NCI-H774 (cell line): Measurements from ENCODE around the gene ATP6AP2.
"Not testable (repeated sequence)": the region's sequence is repeated elsewhere in the genome, so short reads cannot be mapped to it uniquely, and the experiment has no call there.

Experiments used
- DNase-seq: peaks from one replicate; lab custom pipeline; 2025; lab: John Stamatoyannopoulos, UW

The ATP6AP2 gene

GRCh38 chrX:40575411-40575810 lies 5.4 kb upstream of the ATP6AP2 start:
- not testable (repeated sequence) for DNase-seq

GRCh38 chrX:40576291-40576690 lies 4.5 kb upstream of the ATP6AP2 start:
- DNase-seq = no peak

GRCh38 chrX:40578039-40578695 lies 2.6 kb upstream of the ATP6AP2 start:
- no peak for DNase-seq

DNA sequence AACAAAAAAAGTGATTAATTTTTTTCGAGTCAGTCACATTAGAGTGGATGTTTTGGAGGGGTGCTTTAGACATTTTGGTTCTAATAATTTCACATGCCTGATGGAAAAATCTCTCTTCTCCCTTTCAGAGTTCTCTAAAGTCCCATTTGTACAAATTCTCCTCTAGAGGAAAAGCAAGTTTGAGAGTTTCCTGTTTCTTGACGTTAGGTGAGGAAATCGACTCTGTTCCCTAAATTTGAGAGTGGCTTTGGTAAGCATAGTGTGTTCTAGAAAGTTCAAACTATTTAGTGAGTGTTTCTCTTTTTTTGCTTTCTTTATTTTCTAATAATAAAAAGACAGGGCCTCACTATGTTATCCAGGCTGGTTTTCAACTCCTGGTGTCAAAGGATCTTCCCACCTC lies 1.6 kb upstream of the ATP6AP2 start:
- no peak for DNase-seq

GRCh38 chrX:40579900-40580536 lies 752 bp upstream of the ATP6AP2 start:
- DNase-seq = no peak

GRCh38 chrX:40581336-40581920 lies 658 bp downstream of the ATP6AP2 start:
- DNase-seq = no peak

DNA sequence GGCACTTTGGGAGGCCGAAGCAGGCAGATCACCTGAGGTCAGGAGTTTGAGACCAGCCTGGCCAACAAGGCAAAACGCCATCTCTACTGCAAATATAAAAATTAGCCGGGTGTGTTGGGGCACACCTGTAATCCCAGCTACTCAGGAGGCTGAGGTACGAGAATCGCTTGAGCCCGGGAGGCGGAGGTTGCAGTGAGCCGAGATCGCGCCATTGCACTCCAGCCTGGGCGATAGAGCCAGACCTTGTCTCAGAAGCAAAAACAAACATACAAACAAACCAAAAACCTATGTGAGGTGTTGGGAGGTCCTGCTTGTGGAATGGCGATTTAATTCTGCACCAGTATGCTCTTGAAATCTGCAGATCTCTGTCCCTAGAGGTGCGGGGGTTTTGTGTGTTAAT lies 1.4 kb downstream of the ATP6AP2 start:
- not testable (repeated sequence) for DNase-seq

- DNase-seq = no peak
These were observed 2.0 kb downstream of the ATP6AP2 start for GRCh38 chrX:40582811-40583210.

- not testable (repeated sequence) for DNase-seq
These were observed 6.9 kb downstream of the ATP6AP2 start for GRCh38 chrX:40587623-40588022.

- DNase-seq = not testable (repeated sequence)
These were observed 9.0 kb downstream of the ATP6AP2 start for GRCh38 chrX:40589616-40590321.

GRCh38 chrX:40603446-40603845 lies 22.7 kb downstream of the ATP6AP2 start:
- DNase-seq = no peak

- no peak for DNase-seq
These were observed 26.6 kb downstream of the ATP6AP2 start for GRCh38 chrX:40607381-40607780.

- no peak for DNase-seq
These were observed 31.7 kb downstream of the ATP6AP2 start for GRCh38 chrX:40612511-40612910.

DNA sequence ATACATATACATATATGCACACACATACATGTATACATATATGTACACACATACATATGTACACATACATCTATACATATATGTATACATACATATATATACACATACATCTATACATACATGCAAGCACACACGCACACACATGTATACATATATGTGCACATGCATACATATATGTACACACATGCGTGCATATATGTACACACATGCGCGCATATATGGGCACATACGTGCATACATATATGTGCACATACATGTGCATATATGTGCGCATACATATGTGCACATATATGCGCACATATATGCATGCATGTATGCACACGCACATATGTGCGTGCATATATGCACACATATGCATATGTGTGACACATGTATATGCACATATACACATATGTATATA lies 35.2 kb downstream of the ATP6AP2 start:
- no peak for DNase-seq

DNA sequence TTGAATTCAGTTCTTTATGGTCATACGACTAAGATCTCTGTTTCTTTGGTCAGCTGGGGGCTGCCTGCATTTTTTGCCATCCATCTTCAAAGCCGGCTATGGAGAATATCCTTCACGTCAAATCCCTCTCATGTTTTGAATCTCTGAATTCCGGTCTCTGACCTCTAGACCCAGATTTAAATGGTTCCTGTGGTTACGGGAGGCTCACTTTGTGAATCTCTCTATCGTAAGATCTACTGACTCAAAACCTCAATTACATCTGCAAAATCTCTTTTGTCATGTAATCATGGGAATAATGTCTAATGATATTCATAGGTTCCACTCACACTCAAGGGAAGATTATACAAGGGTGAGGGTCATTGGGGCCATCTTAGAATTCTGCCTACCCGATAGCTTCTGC lies 36.8 kb downstream of the ATP6AP2 start:
- no peak for DNase-seq

DNA sequence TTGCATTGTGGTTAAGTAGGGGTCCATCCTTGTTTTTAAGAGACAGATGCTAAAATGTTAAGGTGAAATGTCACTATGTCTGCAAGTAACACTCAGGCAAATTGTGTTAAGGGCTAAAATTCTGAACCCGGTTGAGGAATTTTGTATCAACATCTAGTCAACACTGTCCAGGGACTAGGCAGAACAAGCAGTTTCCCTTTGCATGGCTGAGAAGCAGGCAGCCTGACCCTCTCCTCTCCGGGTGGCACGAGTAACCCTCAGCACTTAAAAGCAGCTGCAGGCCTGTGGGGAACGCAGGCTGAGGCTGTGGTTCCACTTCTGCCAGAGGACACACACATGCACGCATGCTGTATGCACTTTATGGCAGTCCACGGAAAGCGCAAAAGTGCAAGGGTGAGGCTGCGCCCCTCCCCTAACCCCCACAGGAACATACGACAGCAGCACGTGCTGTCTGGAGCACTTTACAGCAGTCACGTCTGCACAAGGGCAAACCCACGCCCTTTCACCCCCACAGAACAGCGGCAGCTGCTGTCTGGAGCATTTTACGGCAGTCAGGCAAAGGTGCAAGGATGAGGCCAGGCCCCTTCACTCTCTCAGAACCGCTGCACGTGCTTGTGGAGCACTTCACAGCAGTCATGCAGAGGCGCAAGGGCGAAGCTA lies 41.8 kb downstream of the ATP6AP2 start:
- DNase-seq = no peak

- DNase-seq = no peak
These were observed 42.4 kb downstream of the ATP6AP2 start, which contains the start of gene MPC1L for GRCh38 chrX:40623139-40623536. TSS of gene MPC1L (plus strand) at chrX:40623428. CDS start at chrX:40623566, 138 bp downstream.

DNA sequence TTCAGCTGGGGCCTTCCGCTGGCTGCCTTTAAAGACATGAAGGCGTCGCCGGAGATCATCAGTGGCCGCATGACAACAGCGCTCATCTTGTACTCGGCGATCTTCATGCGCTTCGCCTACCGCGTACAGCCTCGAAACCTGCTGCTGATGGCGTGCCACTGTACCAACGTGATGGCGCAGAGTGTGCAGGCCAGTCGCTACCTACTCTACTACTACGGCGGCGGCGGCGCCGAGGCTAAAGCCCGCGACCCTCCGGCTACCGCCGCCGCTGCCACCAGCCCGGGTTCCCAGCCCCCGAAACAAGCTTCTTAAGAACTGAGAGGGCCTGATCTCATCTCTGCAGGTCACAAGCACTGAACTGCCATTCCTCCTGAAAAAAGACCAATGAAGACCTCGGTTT lies 42.9 kb downstream of the ATP6AP2 start:
- DNase-seq = no peak

GRCh38 chrX:40625294-40625693 lies 44.5 kb downstream of the ATP6AP2 start:
- DNase-seq = no peak

DNA sequence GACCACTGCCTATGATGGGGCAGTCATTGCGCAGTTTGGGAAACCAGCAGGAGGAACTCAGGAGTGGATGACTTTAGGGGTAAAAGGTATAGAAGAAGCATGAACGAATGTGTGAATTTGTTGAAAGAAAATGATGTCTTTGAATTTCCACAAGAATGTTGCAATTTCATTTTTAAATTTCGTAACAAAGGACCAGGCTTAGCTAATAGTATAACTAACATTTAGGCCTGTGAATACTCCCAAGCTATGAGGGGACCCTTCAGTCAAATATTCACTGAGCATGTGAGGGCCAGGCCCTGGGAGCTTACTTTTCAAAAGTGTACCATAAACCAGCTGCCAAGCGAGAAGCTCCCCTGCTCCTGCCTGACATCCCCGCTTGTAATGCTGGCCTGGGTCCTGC lies 47.7 kb downstream of the ATP6AP2 start:
- no peak for DNase-seq

- DNase-seq = no peak
These were observed 51.4 kb downstream of the ATP6AP2 start for GRCh38 chrX:40632199-40632598.

GRCh38 chrX:40637687-40638086 lies 56.9 kb downstream of the ATP6AP2 start:
- DNase-seq = no peak
